CD4-positive, CD25-positive, alpha-beta regulatory T cell (primary cell): ENCODE data around the gene GPBP1L1. TPM values are rescaled to one million over a fixed set of nuclear protein-coding genes. Genes with fewer than 3 reads are reported as not detected.
A peak's percentile ranks its signal among the peaks of the same experiment; 100 is the strongest.

Experiments used
- ATAC-seq, 2 donors: fragments of 150-1000 bp; cut with Tn5 transposase; one replicate each; pipeline ENCODE4 v1.10.0; 2021; ENCODE audit warnings: low read depth in 2 of 2, moderate number of reproducible peaks in 2 of 2, moderate library complexity in 1 of 2
- DNase-seq, 3 donors: peaks; one replicate each; pipeline versions ENCODE4 v3.0.0 to v3.0.0-alpha.2; 2012 to 2022; ENCODE audit warnings: mixed read lengths in 1 of 3
- H3K27ac ChIP-seq: one replicate; pipeline ENCODE4 v1.7.0; 2013; ENCODE audit warnings: mild to moderate bottlenecking, low read length; ENCODE audit not compliant: insufficient read depth, poor library complexity, severe bottlenecking
- H3K27me3 ChIP-seq: one replicate; pipeline ENCODE4 v1.7.0; 2013; ENCODE audit warnings: low read length; ENCODE audit not compliant: control insufficient read depth, insufficient read depth
- H3K36me3 ChIP-seq: one replicate; pipeline ENCODE4 v1.7.0; 2013; ENCODE audit warnings: mild to moderate bottlenecking, low read length, moderate library complexity; ENCODE audit not compliant: control insufficient read depth, insufficient read depth
- H3K4me1 ChIP-seq: 2 replicates; pipeline ENCODE4 v1.7.0; 2013; ENCODE audit warnings: mild to moderate bottlenecking, low read length; ENCODE audit not compliant: insufficient read depth, control insufficient read depth, poor library complexity, severe bottlenecking
- H3K4me3 ChIP-seq: one replicate; pipeline ENCODE4 v1.7.0; 2013; ENCODE audit warnings: low read depth, mild to moderate bottlenecking, low read length, moderate library complexity
- H3K9me3 ChIP-seq, 2 experiments: 1 replicate in 1 of 2; 2 replicates in 1 of 2; pipeline ENCODE4 v1.7.0; 2013; ENCODE audit warnings: low read length in 2 of 2, mild to moderate bottlenecking in 1 of 2, moderate library complexity in 1 of 2; ENCODE audit not compliant: control insufficient read depth in 2 of 2
- H3K27ac Mint-ChIP-seq, 3 donors: one replicate each; pipeline ENCODE4 v1.8.0; 2020 to 2022; ENCODE audit warnings: mild to moderate bottlenecking in 3 of 3, mixed read lengths in 3 of 3, moderate library complexity in 2 of 3
- H3K27me3 Mint-ChIP-seq: one replicate; pipeline ENCODE4 v1.8.0; 2022; ENCODE audit warnings: mild to moderate bottlenecking, mixed read lengths
- H3K36me3 Mint-ChIP-seq: one replicate; pipeline ENCODE4 v1.8.0; 2020; ENCODE audit warnings: mixed read lengths
- H3K4me1 Mint-ChIP-seq, 4 donors: one replicate each; pipeline ENCODE4 v1.8.0; 2020 to 2022; ENCODE audit warnings: mixed read lengths in 4 of 4, mild to moderate bottlenecking in 1 of 4
- H3K4me3 Mint-ChIP-seq, 4 donors: one replicate each; pipeline ENCODE4 v1.8.0; 2020 to 2022; ENCODE audit warnings: mild to moderate bottlenecking in 4 of 4, mixed read lengths in 4 of 4, moderate library complexity in 3 of 4
- H3K9me3 Mint-ChIP-seq, 7 donors: one replicate each; pipeline ENCODE4 v1.8.0; 2020 to 2022; ENCODE audit warnings: mixed read lengths in 7 of 7, mild to moderate bottlenecking in 3 of 7, moderate library complexity in 2 of 7
- polyA plus RNA-seq, 4 donors: library from polyadenylated mRNA; unstranded; fragments of 300-500 nt; fragmentation: Illumina TruSeq; gene quantifications; one replicate each; pipeline ENCODE4 v1.2.3, GENCODE V29; 2021
- total RNA-seq: library from RNA; stranded (reverse); gene quantifications from one replicate; pipeline ENCODE4 v1.2.3, GENCODE V29; 2022

The GPBP1L1 gene
- total and polyA plus RNA-seq, 5 donors from 2014 or later = 96.2 to 177 (median 100) TPM

DNA sequence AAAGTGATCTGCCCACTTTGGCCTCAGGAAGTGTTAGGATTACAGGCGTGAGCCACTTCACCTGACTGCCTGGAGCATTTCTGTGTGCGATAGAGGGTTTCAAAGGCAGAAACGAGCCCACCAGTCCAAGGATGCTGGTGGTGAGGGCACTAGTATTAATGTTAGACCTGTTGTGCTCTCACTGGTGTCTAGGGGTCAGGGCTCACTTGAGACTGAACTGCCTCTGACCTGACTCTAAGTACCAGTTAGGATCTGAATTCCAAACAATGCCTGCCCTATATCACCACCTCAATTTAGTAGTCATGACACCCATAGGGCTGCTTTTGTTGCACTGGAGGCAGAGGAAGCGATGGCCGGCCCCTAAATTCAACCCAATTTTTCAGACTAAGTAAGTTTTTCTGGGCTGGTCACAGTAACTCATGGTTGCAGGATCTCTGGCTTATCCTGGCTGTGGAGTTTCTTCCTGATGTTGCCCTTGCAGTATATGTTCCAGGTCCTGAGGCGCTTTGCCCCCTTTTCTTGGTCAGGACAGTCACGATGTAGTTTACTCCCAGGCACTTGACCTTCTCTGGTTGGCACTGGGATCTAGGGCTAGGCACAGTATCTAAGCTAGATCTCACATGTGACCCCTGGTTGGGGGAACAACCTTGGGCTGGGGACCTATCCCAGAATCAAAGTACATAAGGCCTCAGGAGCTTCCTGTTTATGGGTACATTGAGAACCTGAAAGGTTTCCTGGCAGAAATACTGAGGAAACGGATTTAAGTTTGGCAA is 67.0 kb downstream of the GPBP1L1 start:
- no peak for DNase-seq
- Histone ChIP-seq H3K36me3 (peaks cover 59% of the 10 kb centered on the region), H3K27ac (no peak overlapping the region), H3K4me3 (no peak overlapping the region), H3K9me3 (no peaks in the 10 kb centered on the region), H3K27me3 (no peaks in the 10 kb centered on the region), H3K4me1 (no peaks in the 10 kb centered on the region)
- peak overlapping the region; percentile 32 to 65 (median 50) for H3K27ac Mint-ChIP-seq
- no peak for ATAC-seq
- H3K9me3 Mint-ChIP-seq = no peaks in the 10 kb centered on the region
- peaks cover 31% of the 10 kb centered on the region for H3K36me3 Mint-ChIP-seq
- H3K4me1 Mint-ChIP-seq = peaks cover 0 to 5% (median 2%) of the 10 kb centered on the region in 4 donors
- H3K4me3 Mint-ChIP-seq = no peak overlapping the region
- H3K27me3 Mint-ChIP-seq = no peaks in the 10 kb centered on the region

DNA sequence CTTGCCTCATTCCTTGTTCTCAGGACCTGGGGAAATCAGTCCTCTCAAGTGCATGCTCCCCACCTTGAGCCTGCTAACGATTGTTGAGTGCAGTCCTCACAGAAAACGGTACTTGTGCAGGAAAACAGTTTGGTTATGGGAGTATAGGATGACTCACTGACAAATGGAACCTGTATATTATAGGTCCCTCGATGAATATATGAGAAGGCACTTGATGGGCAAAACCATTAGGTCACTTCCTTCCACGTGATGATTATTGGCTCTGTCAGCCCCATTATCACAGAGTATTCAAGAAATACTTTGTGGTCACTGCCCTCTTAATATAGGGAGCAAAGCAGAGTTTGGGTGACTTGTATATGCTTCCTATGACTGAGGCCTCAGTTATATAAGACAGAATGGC is 68.7 kb downstream of the GPBP1L1 start:
- Histone ChIP-seq H3K36me3 (peaks cover 71% of the 10 kb centered on the region), H3K4me3 (no peak overlapping the region), H3K4me1 (no peaks in the 10 kb centered on the region)

DNA sequence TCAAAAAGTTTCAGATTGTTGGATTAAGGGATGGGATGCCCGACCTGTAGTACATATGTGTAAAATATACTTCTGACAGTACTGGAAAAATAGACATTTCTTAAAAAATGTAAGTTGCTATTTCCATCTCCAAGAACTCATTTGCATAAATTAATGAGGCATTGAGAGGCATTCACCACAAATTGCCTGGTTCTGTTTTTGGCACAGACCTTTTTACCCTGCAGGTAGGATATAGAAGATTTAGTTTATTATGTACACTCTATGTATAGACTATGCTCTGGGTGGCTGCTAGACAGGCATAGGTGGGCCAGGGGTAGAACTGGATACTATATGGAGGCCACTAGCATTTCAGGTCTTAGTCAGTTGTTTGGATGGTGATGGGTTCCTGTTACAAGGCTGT is 70.4 kb downstream of the GPBP1L1 start:
- Mint-ChIP-seq H3K27me3 (no peaks in the 10 kb centered on the region), H3K36me3 (peaks cover 29% of the 10 kb centered on the region), H3K27ac (peak overlapping the region; percentile 44 to 65 (median 59)), H3K9me3 (no peaks in the 10 kb centered on the region), H3K4me1 (peaks cover 0 to 6% (median 3%) of the 10 kb centered on the region in 4 donors), H3K4me3 (no peak overlapping the region)
- Histone ChIP-seq H3K4me3 (no peak overlapping the region), H3K36me3 (peaks cover 73% of the 10 kb centered on the region), H3K9me3 (no peaks in the 10 kb centered on the region), H3K27ac (no peak overlapping the region), H3K27me3 (no peaks in the 10 kb centered on the region), H3K4me1 (no peaks in the 10 kb centered on the region)
- DNase-seq (no peak), ATAC-seq (no peak)

More for the DNA sequence above, 68.7 kb downstream of the GPBP1L1 start:
- H3K27me3 Mint-ChIP-seq = no peaks in the 10 kb centered on the region
- peaks cover 0 to 4% (median under 1%) of the 10 kb centered on the region in 4 donors for H3K4me1 Mint-ChIP-seq
- Histone ChIP-seq H3K27ac (no peak overlapping the region), H3K27me3 (no peaks in the 10 kb centered on the region), H3K9me3 (no peaks in the 10 kb centered on the region)
- H3K9me3 Mint-ChIP-seq = no peaks in the 10 kb centered on the region
- H3K27ac Mint-ChIP-seq = peak overlapping the region in 2 of 3 donors; percentile 50 to 67
- H3K36me3 Mint-ChIP-seq = peaks cover 29% of the 10 kb centered on the region
- ATAC-seq = no peak
- no peak overlapping the region for H3K4me3 Mint-ChIP-seq
- no peak for DNase-seq

DNA sequence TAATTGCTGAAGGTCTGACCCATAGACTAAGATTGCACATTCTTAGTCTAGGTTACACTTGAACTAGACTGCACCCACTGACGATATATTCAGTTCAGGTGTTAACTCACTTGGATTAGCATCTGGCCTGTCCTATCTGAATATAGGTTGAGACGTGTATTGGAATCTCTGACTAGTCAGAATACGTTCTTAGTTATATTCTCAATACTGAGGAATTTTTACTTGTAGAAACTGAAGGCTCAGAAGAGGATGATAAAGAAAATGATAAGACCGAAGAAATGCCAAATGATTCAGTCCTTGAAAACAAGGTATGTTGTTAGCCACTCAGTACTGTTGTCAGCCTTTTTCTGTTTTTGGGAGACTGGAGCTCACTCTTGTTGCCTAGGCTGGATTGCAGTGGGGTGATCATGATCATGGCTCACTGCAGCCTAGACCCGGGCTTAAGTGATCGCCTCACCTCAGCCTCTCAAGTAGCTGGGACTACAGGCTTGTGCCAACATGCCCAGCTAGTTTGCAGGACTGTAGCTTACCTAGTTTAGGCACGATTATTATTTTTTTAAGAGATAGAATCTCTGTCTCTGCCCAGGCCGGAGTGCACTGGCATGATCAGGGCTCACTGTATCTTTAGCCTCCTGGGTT is 73.3 kb downstream of the GPBP1L1 start:
- H3K4me1 ChIP-seq = peaks cover 8% of the 10 kb centered on the region
- no peak for DNase-seq
- ATAC-seq = no peak
- Mint-ChIP-seq H3K36me3 (peaks cover 49% of the 10 kb centered on the region), H3K9me3 (no peaks in the 10 kb centered on the region), H3K4me1 (peaks cover 7 to 24% (median 17%) of the 10 kb centered on the region in 4 donors), H3K27ac (no peak overlapping the region), H3K27me3 (no peaks in the 10 kb centered on the region), H3K4me3 (peak overlapping the region in 1 of 4 donors; percentile 42)
- H3K9me3 ChIP-seq = no peaks in the 10 kb centered on the region
- H3K27me3 ChIP-seq = no peaks in the 10 kb centered on the region
- no peak overlapping the region for H3K4me3 ChIP-seq
- H3K36me3 ChIP-seq = peaks cover 74% of the 10 kb centered on the region
- H3K27ac ChIP-seq = no peak overlapping the region

DNA sequence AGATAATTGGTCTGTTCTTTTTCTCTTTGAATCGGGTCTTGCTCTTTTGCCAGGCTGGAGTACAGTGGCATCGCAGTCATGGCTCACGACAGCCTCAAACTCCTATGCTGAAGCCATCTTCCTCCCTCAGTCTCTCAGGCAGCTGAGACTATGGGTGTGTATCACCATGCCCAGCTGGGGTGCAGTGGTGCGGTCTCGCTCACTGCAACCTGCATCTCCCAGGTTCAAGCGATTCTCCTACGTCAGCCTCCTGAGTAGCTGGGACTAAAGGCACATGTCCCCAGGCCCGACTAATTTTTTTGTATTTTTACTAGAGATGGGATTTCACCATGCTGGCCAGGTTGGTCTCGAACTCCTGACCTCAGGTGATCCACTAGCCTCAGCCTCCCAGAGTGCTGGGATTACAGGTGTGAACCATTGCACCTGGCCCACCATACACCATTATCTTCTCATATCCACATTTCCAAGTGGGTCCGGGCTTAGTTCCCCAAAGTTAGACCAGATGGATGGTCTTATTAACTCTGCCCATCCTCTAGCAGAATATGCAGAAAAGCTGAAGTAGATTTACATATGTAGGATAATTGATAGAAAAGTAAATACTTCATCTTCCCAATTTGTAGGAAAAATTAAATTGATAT is 75.6 kb downstream of the GPBP1L1 start:
- H3K9me3 ChIP-seq = no peaks in the 10 kb centered on the region
- DNase-seq (no peak), ATAC-seq (no peak)
- H3K36me3 Mint-ChIP-seq = peaks cover 53% of the 10 kb centered on the region
- H3K4me1 ChIP-seq = peaks cover 8% of the 10 kb centered on the region
- no peaks in the 10 kb centered on the region for H3K9me3 Mint-ChIP-seq
- H3K27me3 Mint-ChIP-seq = no peaks in the 10 kb centered on the region
- peaks cover 63% of the 10 kb centered on the region for H3K36me3 ChIP-seq
- peaks cover 25 to 39% (median 33%) of the 10 kb centered on the region in 4 donors for H3K4me1 Mint-ChIP-seq
- H3K27me3 ChIP-seq = no peaks in the 10 kb centered on the region
- peak overlapping the region in 1 of 3 donors; percentile 94 for H3K27ac Mint-ChIP-seq
- H3K27ac ChIP-seq = no peak overlapping the region
- H3K4me3 Mint-ChIP-seq = no peak overlapping the region
- H3K4me3 ChIP-seq = no peak overlapping the region

DNA sequence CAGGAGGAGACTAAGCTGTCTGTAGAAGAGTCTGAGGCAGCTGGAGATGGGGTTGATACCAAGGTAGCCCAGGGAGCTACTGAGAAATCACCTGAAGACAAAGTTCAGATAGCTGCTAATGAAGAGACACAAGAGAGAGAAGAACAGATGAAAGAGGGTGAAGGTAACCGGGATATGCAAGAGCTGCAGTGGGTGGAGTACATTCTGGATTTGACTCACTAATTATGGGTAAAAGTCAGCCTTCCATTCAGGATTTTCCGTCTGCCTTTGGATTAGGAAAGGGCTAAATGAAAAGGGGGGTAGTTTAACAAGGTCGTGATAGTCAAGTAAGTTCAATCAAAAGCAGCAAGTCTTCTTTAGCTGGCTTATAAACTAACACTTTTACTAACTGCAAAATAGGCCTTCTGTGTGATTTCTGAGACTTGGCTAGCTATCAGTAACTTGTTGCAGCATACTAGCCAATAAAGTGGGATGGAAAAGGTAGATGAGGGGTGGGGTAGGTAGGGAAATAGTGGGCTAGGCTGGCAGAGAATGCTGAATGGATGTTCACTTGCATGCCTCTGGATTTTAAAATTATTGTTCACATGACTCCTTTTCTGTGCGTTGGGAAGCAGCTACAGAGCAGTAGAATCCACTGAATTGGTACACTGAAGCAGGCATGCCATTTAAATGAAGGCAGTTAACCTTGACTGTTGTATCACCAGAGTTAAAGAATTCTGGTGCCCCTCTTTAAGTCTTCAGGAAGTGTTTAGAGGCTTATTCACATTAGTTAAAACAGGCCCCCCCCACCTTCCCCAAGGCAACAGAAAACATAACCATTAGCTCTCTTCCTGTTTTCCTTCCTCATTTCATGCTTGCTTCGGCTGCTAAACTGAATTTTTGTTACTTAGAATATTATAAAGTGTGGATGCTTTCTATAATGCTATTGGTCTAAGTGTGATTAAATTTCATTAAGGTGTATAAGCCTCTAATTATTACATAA is 77.9 kb downstream of the GPBP1L1 start:
- H3K27ac Mint-ChIP-seq = peak overlapping the region; percentile 82 to 92 (median 88)
- peaks cover 52% of the 10 kb centered on the region for H3K36me3 Mint-ChIP-seq
- Histone ChIP-seq H3K36me3 (peaks cover 58% of the 10 kb centered on the region), H3K27ac (no peak overlapping the region), H3K4me1 (peaks cover 8% of the 10 kb centered on the region), H3K4me3 (peak overlapping the region; percentile 40), H3K9me3 (no peaks in the 10 kb centered on the region), H3K27me3 (no peaks in the 10 kb centered on the region)
- H3K4me3 Mint-ChIP-seq = peak overlapping the region in 2 of 4 donors; percentile 23 to 46
- H3K4me1 Mint-ChIP-seq = peaks cover 31 to 43% (median 36%) of the 10 kb centered on the region in 4 donors
- DNase-seq = peak in 1 of 3 donors; percentile 23
- no peaks in the 10 kb centered on the region for H3K27me3 Mint-ChIP-seq
- no peaks in the 10 kb centered on the region for H3K9me3 Mint-ChIP-seq
- peak in 1 of 2 donors; percentile 42 for ATAC-seq
